ENCODE measurements around the gene GSDME.

Gene GSDME

GRCh38 chr7:24722386-24723177, 34.7 kb downstream of the GSDME start:
- peak; percentile 35 for DNase-seq (ENCODE audit: low spot score)

DNA sequence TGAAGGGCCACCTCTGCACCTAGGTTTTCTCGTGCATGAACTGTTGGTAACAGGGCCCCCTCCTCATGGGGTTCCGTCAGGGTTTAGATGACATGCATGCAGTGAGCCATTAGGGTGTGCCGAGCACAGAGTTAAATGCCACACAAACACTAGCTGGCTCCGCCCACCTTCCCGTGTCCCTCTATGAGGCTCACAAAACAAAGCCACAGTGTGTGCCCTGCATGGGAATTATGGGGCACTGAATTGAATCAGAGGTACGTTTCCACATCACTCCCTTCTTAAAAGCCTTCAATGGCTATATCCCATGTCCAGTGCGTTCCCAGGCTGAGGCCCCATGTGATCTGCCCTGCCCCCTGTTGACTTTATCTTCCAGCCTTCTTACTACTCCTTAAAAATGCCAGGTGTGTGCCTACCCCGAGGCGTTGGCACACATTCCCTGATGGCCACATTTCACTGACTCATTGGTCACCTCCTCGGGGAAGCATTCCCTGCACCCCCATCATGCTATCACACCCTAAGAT, 35.7 kb downstream of the GSDME start:
- no peak for DNase-seq (ENCODE audit: low spot score)

GRCh38 chr7:24720283-24720682, 37.0 kb downstream of the GSDME start:
- DNase-seq (ENCODE audit: low spot score), result no peak

GRCh38 chr7:24718977-24719491, 38.2 kb downstream of the GSDME start:
- DNase-seq (ENCODE audit: low spot score), result no peak

GRCh38 chr7:24718431-24718831, 38.8 kb downstream of the GSDME start:
- no peak for DNase-seq (ENCODE audit: low spot score)

DNA sequence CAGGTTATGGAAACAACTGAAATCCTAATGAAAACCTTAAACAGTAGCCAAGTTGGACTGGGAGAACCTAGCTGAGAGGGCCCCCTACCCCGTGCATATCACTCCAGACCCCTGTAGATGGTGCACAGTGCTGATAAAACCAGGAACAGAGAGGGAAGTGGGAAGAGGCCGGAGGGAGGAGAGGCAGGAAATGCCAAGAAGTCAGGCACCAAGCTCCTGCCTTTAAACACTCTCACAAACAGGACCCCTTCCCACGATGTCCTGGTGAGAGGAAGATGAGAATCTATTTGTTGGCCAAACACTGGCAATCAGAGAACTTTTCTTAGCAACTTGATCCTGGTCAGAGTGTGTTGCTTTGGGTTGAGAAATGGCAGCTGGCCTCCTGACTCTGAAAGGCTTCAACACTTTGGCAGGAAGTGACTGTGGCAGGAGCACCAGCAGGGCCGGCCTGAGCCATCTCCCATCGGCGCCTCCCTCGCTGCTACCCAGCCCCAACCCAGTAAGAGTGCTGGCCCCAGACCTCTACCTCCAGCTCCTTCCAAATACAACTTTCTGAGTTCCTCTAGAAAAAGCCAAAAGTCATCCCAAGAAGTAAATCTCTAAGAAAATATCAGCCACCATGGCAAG, 39.5 kb downstream of the GSDME start:
- DNase-seq (ENCODE audit: low spot score), result no peak

DNA sequence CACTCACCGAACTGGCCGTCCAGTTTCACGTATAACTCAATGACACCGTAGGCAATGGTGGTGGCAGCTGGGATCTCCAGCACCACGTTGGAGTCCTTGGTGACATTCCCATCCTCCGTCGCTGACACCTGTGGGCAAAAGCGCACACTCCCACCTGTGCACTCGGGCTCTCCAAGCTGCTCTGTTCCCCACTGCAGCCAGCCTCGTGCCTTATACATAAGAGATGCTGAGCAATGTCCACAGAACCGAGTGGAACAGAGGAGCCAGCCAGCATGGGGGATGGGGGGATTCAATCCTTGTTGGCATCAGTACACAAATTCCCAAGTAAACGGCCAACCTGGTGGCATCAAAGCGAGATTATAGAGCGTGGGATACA, 40.0 kb downstream of the GSDME start:
- no peak for DNase-seq (ENCODE audit: low spot score)

GRCh38 chr7:24716480-24717246, 40.6 kb downstream of the GSDME start:
- DNase-seq (ENCODE audit: low spot score), result no peak

GRCh38 chr7:24715661-24716479, 41.4 kb downstream of the GSDME start:
- peak; percentile 78 for DNase-seq (ENCODE audit: low spot score)

- no peak for DNase-seq (ENCODE audit: low spot score)
Measured at GRCh38 chr7:24715171-24715570, 42.1 kb downstream of the GSDME start.

- DNase-seq (ENCODE audit: low spot score), result no peak
Measured at GRCh38 chr7:24714676-24715010, 42.6 kb downstream of the GSDME start.

- DNase-seq (ENCODE audit: low spot score), result no peak
Measured at GRCh38 chr7:24713850-24714675, 43.2 kb downstream of the GSDME start.

DNA sequence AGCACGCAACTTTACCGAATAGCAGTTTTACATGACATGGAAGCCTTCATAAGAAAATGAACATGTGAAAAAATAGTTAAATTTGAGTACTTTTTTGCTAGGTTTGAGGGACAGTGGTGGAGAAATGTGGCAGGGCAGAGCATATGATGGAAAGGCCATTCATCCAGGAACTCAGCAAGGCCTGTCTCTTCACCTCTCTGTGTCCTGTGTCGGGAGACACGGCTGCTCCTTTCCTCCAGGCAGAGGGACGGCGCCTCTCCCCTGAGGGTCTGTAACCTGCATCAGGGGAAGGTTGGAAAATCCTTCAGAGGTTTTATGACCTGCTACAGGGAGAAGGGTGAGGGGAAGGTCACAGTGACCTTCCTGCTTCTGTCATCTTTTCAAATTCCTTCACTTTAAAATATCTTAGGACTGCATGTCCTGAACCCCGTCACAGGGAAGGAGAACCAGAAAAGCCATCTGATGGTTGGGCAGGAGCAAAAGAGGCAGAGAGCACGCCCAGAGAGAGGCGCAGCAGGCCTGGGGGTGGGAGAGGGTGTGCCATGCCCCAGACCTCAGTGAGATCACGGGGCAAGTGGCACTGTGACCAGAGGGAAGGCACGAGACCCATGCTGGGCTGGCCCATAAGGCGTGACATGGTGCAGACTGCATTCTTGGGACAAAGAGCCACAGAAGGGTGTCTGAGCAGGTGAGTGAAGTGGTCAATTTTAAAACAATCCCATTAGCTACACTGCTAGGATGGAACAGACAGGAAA, 44.0 kb downstream of the GSDME start:
- no peak for DNase-seq (ENCODE audit: low spot score)

- no peak for DNase-seq (ENCODE audit: low spot score)
Measured at GRCh38 chr7:24709585-24710360, 47.5 kb downstream of the GSDME start.

- DNase-seq (ENCODE audit: low spot score), result no peak
Measured at GRCh38 chr7:24709051-24709450, 48.2 kb downstream of the GSDME start.

DNA sequence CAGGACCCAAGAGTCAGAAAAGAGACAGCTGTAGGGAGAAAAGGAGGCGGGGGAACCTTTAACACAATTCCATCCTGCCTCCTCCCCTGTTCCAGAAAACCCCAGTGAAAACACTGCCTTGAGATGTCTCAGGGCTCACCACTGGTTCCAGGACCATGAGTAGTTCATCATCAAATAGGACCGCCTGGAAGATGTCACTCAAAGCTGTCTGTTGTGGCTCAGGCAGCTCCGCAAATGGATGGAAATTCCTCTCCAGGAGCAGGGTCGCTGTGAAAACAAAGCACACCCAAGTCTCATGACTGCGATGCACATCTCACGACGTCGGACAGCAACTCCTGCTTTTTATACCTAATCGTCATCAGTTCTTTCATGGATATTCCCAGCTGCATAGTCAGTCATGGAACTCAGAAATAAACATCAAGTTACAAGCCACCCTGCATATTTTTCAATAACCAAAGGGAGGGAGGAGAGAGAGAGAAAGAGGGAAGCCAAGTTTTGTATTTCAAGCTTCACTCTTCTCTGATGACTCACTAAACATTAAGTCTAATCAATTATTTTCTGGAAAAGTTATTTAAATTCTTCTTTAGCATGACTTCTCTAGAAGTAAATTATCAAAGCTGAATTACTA, 49.2 kb downstream of the GSDME start:
- no peak for DNase-seq (ENCODE audit: low spot score)

- no peak for DNase-seq (ENCODE audit: low spot score)
Measured at GRCh38 chr7:24706211-24707170, 50.8 kb downstream of the GSDME start.

All from AG08395 (cell line).